ENCODE data around the gene PCDHGA8. TPM values are rescaled to one million over a fixed set of nuclear protein-coding genes. Genes with fewer than 3 reads are reported as not detected.
"Not testable (repeated sequence)": the region's sequence is repeated elsewhere in the genome, so short reads cannot be mapped to it uniquely, and the experiment has no call there.

PCDHGA8 gene
- total RNA-seq, 1 donor from 2014 or later = 6.4 TPM

- no peak overlapping the region for H3K27ac ChIP-seq
- H3K4me1 ChIP-seq = no peaks in the 10 kb centered on the region
- peaks cover 69% of the 10 kb centered on the region for H3K9me3 ChIP-seq
- H3K36me3 ChIP-seq = peaks cover 0 to 9% of the 10 kb centered on the region in 2 donors
- no peak overlapping the region for H3K4me3 ChIP-seq
- no peak for DNase-seq (ENCODE audit: extremely low spot score in 2 of 2)
- no peaks in the 10 kb centered on the region for H3K27me3 ChIP-seq
- intact Hi-C loops (cut with DNase I) = no loop called here
- no peak for TF ChIP-seq POLR2A (IDR thresholded peaks at IDR 0.05)
- no peak for TF ChIP-seq CTCF (IDR thresholded peaks at IDR 0.05)
- TF ChIP-seq POLR2AphosphoS5 (IDR thresholded peaks at IDR 0.05; ENCODE audit: insufficient read depth in 1 of 2, low read depth in 1 of 2) = no peak
Measured at GRCh38 chr5:141388661-141389060, 3.8 kb upstream of the PCDHGA8 start.

- H3K9me3 ChIP-seq = peaks cover 71% of the 10 kb centered on the region
- intact Hi-C loops (cut with DNase I) = no loop called here
- peaks cover 0 to 9% of the 10 kb centered on the region in 2 donors for H3K36me3 ChIP-seq
- no peak overlapping the region for H3K27ac ChIP-seq
- no peaks in the 10 kb centered on the region for H3K27me3 ChIP-seq
- DNase-seq (ENCODE audit: extremely low spot score in 2 of 2) = no peak
- TF ChIP-seq POLR2AphosphoS5 (IDR thresholded peaks at IDR 0.05; ENCODE audit: insufficient read depth in 1 of 2, low read depth in 1 of 2) (no peak), POLR2A (IDR thresholded peaks at IDR 0.05) (no peak), CTCF (IDR thresholded peaks at IDR 0.05) (no peak)
- H3K4me3 ChIP-seq = no peak overlapping the region
- H3K4me1 ChIP-seq = no peaks in the 10 kb centered on the region
Measured at GRCh38 chr5:141389153-141390042, 3.0 kb upstream of the PCDHGA8 start.

GRCh38 chr5:141393267-141393666, 834 bp downstream of the PCDHGA8 start:
- intact Hi-C loops (cut with DNase I) = no loop called here
- Histone ChIP-seq H3K4me3 (no peak overlapping the region), H3K36me3 (peaks cover 0 to 9% of the 10 kb centered on the region in 2 donors), H3K27me3 (no peaks in the 10 kb centered on the region), H3K9me3 (peaks cover 75% of the 10 kb centered on the region), H3K27ac (no peak overlapping the region), H3K4me1 (no peaks in the 10 kb centered on the region)
- DNase-seq (ENCODE audit: extremely low spot score in 2 of 2) = no peak
- TF ChIP-seq POLR2A (IDR thresholded peaks at IDR 0.05) = no peak
- no peak for TF ChIP-seq CTCF (IDR thresholded peaks at IDR 0.05)
- no peak for TF ChIP-seq POLR2AphosphoS5 (IDR thresholded peaks at IDR 0.05; ENCODE audit: insufficient read depth in 1 of 2, low read depth in 1 of 2)

- Histone ChIP-seq H3K9me3 (peaks cover 74% of the 10 kb centered on the region), H3K36me3 (peaks cover 0 to 20% of the 10 kb centered on the region in 2 donors)
- H3K4me1 ChIP-seq; DNase-seq (ENCODE audit: extremely low spot score in 2 of 2); H3K27me3 ChIP-seq; intact Hi-C loops (cut with DNase I); H3K4me3 ChIP-seq; H3K27ac ChIP-seq: not testable (repeated sequence)
Measured at GRCh38 chr5:141394401-141395187, 2.2 kb downstream of the PCDHGA8 start.

DNA sequence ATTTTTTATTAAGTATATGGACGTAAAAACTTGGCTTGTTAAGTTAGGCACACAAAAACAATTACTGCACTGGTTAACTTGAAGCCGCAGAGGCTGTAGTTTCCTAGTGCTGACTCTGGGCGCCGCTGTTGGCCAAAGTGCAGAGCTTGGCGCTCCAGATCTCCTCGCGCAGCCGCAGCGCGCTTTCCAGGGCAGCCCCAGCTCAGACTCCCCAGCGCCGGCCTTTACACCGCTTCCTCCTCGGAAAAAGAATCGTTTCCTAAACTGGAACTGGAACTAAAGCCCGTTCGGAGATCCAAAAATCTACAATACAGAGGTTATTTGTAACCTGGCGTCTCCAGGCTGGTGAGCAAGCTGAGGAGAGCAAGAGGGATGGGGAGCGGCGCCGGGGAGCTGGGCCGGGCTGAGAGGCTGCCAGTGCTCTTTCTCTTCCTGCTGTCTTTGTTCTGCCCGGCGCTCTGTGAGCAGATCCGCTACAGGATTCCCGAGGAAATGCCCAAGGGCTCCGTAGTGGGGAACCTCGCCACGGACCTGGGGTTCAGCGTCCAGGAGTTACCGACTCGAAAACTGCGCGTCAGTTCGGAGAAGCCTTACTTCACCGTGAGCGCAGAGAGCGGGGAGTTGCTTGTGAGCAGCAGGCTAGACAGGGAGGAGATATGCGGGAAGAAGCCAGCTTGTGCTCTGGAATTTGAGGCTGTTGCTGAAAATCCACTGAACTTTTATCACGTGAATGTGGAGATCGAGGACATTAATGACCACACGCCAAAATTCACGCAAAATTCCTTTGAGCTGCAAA, 5.5 kb downstream of the PCDHGA8 start, which contains the start of gene PCDHGB5:
TSS of gene PCDHGB5 (plus strand) at position 192 of the 796 bp plus-strand sequence. CDS start at position 373, 181 bp downstream.
- DNase-seq (ENCODE audit: extremely low spot score in 2 of 2); H3K27ac ChIP-seq; intact Hi-C loops (cut with DNase I); H3K27me3 ChIP-seq; H3K4me1 ChIP-seq: not testable (repeated sequence)
- TF ChIP-seq CTCF (IDR thresholded peaks at IDR 0.05) = peak in 2 of 3 experiments; percentile 10 to 24
- Histone ChIP-seq H3K36me3 (peaks cover 0 to 21% of the 10 kb centered on the region in 2 donors), H3K4me3 (peak within 1 kb of the TSS in 1 of 2 donors; percentile 19), H3K9me3 (peaks cover 70% of the 10 kb centered on the region)
